Activated CD4-positive, alpha-beta T cell treated with anti-CD3 and anti-CD28 coated beads for 1 hour (primary cell): ENCODE data around the gene SCLY.
"Not testable (repeated sequence)": the region's sequence is repeated elsewhere in the genome, so short reads cannot be mapped to it uniquely, and the experiment has no call there.

Source experiments
- DNase-seq: peaks from one replicate; pipeline ENCODE4 v3.0.0-alpha.2; 2020

Gene SCLY

GRCh38 chr2:238060542-238061314 lies at the start of gene SCLY:
Gene SCLY, plus strand, starts transcription at chr2:238061001. Its CDS starts 54 bp downstream, at chr2:238061055.
- DNase-seq: peak; percentile 95

GRCh38 chr2:238013806-238014205 lies 47.0 kb upstream of the SCLY start:
- no peak for DNase-seq

- DNase-seq: no peak
These were observed 45.1 kb upstream of the SCLY start for GRCh38 chr2:238015705-238016104.

- DNase-seq: no peak
These were observed 44.3 kb upstream of the SCLY start for GRCh38 chr2:238016526-238016925.

GRCh38 chr2:238019962-238020361 lies 40.8 kb upstream of the SCLY start:
- no peak for DNase-seq

GRCh38 chr2:238020816-238021215 lies 40.0 kb upstream of the SCLY start:
- DNase-seq: no peak

- DNase-seq: no peak
These were observed 39.5 kb upstream of the SCLY start for GRCh38 chr2:238021327-238021726.

GRCh38 chr2:238022594-238023157 lies 38.1 kb upstream of the SCLY start:
- DNase-seq: no peak

GRCh38 chr2:238023608-238024007 lies 37.2 kb upstream of the SCLY start:
- no peak for DNase-seq

GRCh38 chr2:238024986-238025385 lies 35.8 kb upstream of the SCLY start:
- DNase-seq: no peak

GRCh38 chr2:238025741-238026360 lies 35.0 kb upstream of the SCLY start:
- DNase-seq: no peak

- DNase-seq: no peak
These were observed 33.7 kb upstream of the SCLY start for GRCh38 chr2:238027058-238027457.

- DNase-seq: no peak
These were observed 33.0 kb upstream of the SCLY start for GRCh38 chr2:238027591-238028415.

- no peak for DNase-seq
These were observed 30.9 kb upstream of the SCLY start for GRCh38 chr2:238029853-238030252.

- DNase-seq: no peak
These were observed 30.2 kb upstream of the SCLY start for GRCh38 chr2:238030422-238031155.

GRCh38 chr2:238031751-238032150 lies 29.1 kb upstream of the SCLY start:
- no peak for DNase-seq

- no peak for DNase-seq
These were observed 28.0 kb upstream of the SCLY start for GRCh38 chr2:238032755-238033337.

GRCh38 chr2:238033991-238034390 lies 26.8 kb upstream of the SCLY start:
- DNase-seq: not testable (repeated sequence)

- no peak for DNase-seq
These were observed 22.6 kb upstream of the SCLY start for GRCh38 chr2:238038203-238038602.

GRCh38 chr2:238039151-238039550 lies 21.6 kb upstream of the SCLY start:
- DNase-seq: no peak

- no peak for DNase-seq
These were observed 20.8 kb upstream of the SCLY start for GRCh38 chr2:238039985-238040384.

- no peak for DNase-seq
These were observed 19.9 kb upstream of the SCLY start for GRCh38 chr2:238040918-238041317.
